ENCODE data around the gene BTBD2.

Gene BTBD2

DNA sequence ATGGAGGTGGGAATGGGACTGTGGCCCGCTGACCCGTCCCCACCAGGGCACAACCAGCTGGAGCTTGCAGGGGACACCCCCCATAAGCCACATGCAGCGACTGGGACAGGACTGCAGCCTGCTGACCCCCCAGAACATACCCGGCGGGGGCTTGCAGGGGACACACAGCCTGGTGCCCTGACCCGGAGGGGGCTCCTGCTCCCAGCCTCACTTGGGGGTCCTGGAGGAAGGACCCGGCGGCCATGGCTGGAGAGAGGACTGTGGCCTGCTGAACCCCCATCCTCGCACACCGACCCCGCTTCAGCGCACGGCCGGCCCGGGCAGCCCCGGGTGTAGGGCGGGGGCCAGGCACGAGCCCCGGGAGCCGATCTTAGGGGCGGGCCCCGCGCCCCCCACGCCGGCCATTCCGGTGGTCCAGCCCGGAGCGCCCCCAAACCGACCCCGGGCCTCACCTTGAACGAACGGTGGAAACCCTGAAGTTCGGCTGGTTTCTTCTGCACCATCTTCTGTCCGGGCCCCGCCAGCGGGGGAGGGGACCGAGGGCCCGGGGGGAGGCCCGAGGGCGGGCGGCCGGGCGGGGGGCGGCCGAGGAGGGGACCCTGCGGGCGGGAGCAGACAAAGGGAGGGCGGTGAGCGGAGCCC lies 35.0 kb upstream of the BTBD2 start:
- DNase-seq (ENCODE audit: low spot score) (no peak), ATAC-seq (ENCODE audit: low read depth) (no peak)
- no peaks in the 10 kb centered on the region for H3K9me3 ChIP-seq (ENCODE audit: severe bottlenecking)
- H3K4me3 ChIP-seq (ENCODE audit: severe bottlenecking): peak overlapping the region; percentile 77
- no peaks in the 10 kb centered on the region for H3K27me3 ChIP-seq (ENCODE audit: insufficient read depth, poor library complexity, severe bottlenecking)
- H3K36me3 ChIP-seq (ENCODE audit: low read depth): peaks cover 51% of the 10 kb centered on the region
- peaks cover 46% of the 10 kb centered on the region for H3K4me1 ChIP-seq (ENCODE audit: insufficient read depth, poor library complexity, severe bottlenecking)
- H3K27ac ChIP-seq (ENCODE audit: poor library complexity, severe bottlenecking): peak overlapping the region; percentile 83
- TF ChIP-seq, protein P1, sequence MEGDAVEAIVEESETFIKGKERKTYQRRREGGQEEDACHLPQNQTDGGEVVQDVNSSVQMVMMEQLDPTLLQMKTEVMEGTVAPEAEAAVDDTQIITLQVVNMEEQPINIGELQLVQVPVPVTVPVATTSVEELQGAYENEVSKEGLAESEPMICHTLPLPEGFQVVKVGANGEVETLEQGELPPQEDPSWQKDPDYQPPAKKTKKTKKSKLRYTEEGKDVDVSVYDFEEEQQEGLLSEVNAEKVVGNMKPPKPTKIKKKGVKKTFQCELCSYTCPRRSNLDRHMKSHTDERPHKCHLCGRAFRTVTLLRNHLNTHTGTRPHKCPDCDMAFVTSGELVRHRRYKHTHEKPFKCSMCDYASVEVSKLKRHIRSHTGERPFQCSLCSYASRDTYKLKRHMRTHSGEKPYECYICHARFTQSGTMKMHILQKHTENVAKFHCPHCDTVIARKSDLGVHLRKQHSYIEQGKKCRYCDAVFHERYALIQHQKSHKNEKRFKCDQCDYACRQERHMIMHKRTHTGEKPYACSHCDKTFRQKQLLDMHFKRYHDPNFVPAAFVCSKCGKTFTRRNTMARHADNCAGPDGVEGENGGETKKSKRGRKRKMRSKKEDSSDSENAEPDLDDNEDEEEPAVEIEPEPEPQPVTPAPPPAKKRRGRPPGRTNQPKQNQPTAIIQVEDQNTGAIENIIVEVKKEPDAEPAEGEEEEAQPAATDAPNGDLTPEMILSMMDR (IDR thresholded peaks at IDR 0.05; ENCODE audit: poor library complexity, severe bottlenecking): no peak

DNA sequence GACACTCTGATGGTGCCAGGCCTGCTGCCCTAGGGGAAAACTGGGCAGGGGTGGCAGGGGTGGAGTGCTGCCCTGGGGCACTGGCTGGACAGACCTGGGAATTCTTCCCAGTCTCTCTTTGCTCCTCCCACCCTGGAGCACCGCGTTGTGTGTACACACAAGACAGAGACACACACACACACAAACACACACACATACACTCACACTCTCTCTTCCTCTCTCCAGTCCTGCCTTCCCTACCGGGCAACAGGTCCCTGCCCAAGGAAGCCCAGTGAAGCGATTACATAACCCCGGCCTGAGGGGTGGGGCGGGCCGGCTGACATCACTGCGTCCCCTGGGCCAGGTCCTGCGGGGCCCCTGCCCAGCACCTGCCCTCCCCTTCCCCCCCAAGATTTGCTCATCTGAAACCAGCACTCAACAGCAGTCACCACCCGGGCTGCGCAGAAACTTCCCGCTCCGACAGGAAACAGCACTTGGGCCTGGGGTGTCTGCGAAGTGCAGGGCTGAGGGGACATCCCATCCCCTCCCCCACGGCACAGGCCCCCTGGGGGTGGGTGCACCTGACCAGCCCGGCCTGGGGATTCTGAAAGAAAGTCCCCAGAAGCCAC lies 34.3 kb upstream of the BTBD2 start:
- H3K36me3 ChIP-seq (ENCODE audit: low read depth): peaks cover 57% of the 10 kb centered on the region

DNA sequence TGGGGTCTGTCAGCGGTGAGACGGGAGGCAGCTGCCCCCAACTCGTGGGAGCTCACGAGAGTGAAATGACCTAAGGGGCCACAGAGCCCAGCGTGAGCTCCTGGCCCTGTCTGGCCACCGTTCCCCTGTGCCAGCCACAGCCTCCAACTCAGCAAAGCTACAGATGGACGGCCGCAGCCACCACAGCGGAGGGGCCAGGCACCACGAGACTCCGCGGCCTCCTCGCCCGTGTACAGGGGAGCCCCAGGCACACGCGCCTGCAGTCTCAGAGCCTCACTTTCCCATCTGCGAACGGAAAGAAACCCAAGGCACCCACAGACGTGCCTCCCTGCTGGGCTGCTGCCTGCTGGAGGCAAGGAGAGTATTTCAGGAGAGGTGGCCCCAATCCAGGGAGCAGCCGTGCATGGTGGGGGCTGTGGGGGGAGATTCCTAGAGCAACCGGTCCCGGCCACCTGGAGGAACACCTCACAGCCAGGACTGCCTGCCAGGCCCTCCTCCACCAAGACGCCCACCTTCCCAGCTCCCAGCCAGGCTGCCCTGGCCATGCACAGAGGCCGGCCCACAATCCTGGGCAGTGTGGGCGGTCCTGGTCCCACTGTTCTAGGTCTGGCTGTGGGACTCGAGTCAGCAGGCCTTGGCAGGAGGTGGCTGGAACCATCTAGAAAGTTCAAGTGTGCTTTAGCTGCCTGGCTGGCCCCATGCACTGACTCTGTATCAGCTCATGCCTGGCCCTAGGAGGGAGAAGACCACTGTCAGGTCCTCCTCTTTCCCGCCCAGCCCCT lies 33.6 kb upstream of the BTBD2 start:
- peak overlapping the region; percentile 77 for H3K4me3 ChIP-seq (ENCODE audit: severe bottlenecking)
- peaks cover 37% of the 10 kb centered on the region for H3K4me1 ChIP-seq (ENCODE audit: insufficient read depth, poor library complexity, severe bottlenecking)
- TF ChIP-seq, protein P1 (IDR thresholded peaks at IDR 0.05; ENCODE audit: poor library complexity, severe bottlenecking): no peak
- H3K27ac ChIP-seq (ENCODE audit: poor library complexity, severe bottlenecking): peak overlapping the region; percentile 83
- peaks cover 64% of the 10 kb centered on the region for H3K36me3 ChIP-seq (ENCODE audit: low read depth)
- DNase-seq (ENCODE audit: low spot score) (no peak), ATAC-seq (ENCODE audit: low read depth) (peak; percentile 1; the same call in 2 of the 3 replicates)
- H3K27me3 ChIP-seq (ENCODE audit: insufficient read depth, poor library complexity, severe bottlenecking): no peaks in the 10 kb centered on the region
- no peaks in the 10 kb centered on the region for H3K9me3 ChIP-seq (ENCODE audit: severe bottlenecking)

More for the DNA sequence above, 34.3 kb upstream of the BTBD2 start:
- H3K27ac ChIP-seq (ENCODE audit: poor library complexity, severe bottlenecking): peak overlapping the region; percentile 83
- TF ChIP-seq, protein P1 (IDR thresholded peaks at IDR 0.05; ENCODE audit: poor library complexity, severe bottlenecking): no peak
- ATAC-seq (ENCODE audit: low read depth) (peak; percentile 25), DNase-seq (ENCODE audit: low spot score) (peak; percentile 59)
- H3K27me3 ChIP-seq (ENCODE audit: insufficient read depth, poor library complexity, severe bottlenecking): no peaks in the 10 kb centered on the region
- H3K4me3 ChIP-seq (ENCODE audit: severe bottlenecking): peak overlapping the region; percentile 77
- no peaks in the 10 kb centered on the region for H3K9me3 ChIP-seq (ENCODE audit: severe bottlenecking)
- peaks cover 42% of the 10 kb centered on the region for H3K4me1 ChIP-seq (ENCODE audit: insufficient read depth, poor library complexity, severe bottlenecking)

DNA sequence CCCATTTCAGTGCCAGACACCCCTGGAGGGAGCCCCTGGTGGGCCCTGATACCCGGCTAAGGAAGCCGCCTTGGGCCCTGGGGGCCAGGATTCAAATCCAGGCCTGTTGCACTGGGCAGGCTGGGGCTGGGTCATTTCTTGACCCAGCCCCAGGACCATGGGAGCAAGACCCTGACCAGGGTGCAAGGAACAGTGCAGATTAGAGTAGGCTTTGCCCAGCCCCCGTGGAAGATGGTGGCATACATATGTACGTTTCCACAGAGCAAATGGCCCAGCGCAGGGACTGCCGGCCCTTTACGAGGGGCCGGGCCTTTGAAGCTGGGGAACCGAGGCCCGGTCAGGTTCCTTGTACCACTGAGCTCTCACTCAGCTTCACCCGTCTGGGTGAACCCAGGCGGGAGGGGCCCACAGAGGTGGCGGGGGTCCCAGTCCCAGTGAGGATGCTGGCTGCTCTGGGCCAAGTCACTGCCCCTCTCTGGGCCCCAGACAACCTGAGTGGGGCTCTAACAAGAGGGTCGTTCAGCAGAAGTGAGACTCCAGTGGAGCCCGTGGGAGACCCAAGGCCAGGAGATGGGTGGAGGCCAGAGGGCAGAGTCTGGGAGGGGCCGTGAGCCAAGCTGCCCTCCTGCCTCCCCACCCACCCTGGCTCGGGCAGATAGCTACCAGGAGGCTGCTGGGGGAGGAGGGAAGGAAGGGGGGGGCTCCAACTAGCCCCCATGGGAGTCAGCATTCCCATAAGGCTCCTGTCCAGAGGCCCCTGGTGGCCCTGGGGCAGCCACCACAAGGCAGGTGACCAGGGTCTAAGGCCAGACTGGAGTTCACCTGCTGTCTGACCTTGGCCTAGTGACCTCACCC lies 32.8 kb upstream of the BTBD2 start:
- no peak for ATAC-seq (ENCODE audit: low read depth)
- Histone ChIP-seq H3K4me1 (ENCODE audit: insufficient read depth, poor library complexity, severe bottlenecking) (peaks cover 40% of the 10 kb centered on the region), H3K27ac (ENCODE audit: poor library complexity, severe bottlenecking) (peak overlapping the region; percentile 83)

More for the DNA sequence above, 32.8 kb upstream of the BTBD2 start:
- Histone ChIP-seq H3K9me3 (ENCODE audit: severe bottlenecking) (no peaks in the 10 kb centered on the region), H3K27me3 (ENCODE audit: insufficient read depth, poor library complexity, severe bottlenecking) (no peaks in the 10 kb centered on the region), H3K36me3 (ENCODE audit: low read depth) (peaks cover 70% of the 10 kb centered on the region), H3K4me3 (ENCODE audit: severe bottlenecking) (peak overlapping the region; percentile 77)
- no peak for DNase-seq (ENCODE audit: low spot score)
- TF ChIP-seq, protein P1 (IDR thresholded peaks at IDR 0.05; ENCODE audit: poor library complexity, severe bottlenecking): no peak

All from RWPE2 (cell line).